GM12801 (cell line): ENCODE measurements around the gene SUGCT.

ENCODE experiments used
- TF ChIP-seq, protein P1 (sequence below): IDR thresholded peaks from one replicate; pipeline ENCODE4 v1.5.1; 2011; ENCODE audit warnings: control low read depth; ENCODE audit not compliant: insufficient read length; ENCODE audit errors: extremely low read depth

The SUGCT gene

DNA sequence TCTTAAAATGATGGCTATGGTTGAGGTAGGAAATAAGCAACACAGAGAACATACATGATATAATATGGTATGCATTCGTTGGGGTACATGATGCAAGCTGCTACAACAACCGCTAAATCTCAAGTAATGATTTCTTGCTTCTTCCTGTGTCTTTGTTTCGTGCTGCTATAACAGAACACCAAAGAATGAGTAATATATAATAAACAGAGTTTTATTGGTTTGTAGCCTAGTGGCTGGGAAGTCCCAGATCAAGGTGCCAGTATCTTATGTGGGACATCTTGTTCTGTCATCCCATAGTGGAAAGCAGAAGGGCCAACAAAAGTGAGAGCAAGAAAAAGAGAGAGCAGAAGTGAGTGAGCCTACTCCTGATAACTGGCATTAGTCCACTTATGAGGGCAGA, 689.7 kb downstream of the SUGCT start:
- TF ChIP-seq, protein P1, sequence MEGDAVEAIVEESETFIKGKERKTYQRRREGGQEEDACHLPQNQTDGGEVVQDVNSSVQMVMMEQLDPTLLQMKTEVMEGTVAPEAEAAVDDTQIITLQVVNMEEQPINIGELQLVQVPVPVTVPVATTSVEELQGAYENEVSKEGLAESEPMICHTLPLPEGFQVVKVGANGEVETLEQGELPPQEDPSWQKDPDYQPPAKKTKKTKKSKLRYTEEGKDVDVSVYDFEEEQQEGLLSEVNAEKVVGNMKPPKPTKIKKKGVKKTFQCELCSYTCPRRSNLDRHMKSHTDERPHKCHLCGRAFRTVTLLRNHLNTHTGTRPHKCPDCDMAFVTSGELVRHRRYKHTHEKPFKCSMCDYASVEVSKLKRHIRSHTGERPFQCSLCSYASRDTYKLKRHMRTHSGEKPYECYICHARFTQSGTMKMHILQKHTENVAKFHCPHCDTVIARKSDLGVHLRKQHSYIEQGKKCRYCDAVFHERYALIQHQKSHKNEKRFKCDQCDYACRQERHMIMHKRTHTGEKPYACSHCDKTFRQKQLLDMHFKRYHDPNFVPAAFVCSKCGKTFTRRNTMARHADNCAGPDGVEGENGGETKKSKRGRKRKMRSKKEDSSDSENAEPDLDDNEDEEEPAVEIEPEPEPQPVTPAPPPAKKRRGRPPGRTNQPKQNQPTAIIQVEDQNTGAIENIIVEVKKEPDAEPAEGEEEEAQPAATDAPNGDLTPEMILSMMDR, result no peak

DNA sequence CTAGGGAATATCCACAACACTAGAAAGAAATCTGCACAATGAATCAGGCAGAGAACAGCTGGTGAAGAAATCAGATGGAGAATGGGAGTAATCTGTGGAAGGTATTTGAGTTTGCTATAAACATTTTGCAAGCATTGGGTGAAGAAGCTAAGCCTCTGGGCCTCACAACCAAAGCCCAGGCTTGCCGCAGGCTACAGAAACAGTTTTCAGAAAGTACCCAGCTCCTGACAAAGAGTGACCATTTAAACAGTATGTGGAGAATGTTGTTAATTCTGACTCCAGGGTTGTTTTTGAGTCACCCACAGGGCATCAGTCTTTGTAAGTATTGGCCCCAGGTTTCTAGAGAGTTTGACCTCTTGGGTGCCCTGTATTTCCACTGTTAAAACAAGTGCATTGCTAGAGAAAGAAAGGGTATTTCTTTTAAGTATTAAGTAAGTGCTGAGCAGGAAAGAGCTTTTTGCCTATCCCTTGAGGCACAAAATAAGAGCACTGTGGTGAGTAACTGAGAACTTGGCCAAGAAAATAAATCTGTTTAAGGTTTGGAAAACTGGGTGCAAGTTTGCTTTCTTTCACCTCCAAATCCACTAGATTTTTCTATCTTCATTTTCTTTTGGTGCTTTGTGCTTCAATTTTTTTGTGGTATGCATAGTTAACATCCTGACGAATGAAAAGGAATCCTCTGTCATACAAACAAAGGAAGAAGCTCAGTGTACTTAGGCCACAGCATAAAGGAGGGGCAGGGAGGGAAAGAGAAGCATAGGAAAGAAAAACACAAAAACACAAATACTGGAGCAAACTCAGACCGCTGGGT, 691.8 kb downstream of the SUGCT start:
- TF ChIP-seq, protein P1, result no peak

DNA sequence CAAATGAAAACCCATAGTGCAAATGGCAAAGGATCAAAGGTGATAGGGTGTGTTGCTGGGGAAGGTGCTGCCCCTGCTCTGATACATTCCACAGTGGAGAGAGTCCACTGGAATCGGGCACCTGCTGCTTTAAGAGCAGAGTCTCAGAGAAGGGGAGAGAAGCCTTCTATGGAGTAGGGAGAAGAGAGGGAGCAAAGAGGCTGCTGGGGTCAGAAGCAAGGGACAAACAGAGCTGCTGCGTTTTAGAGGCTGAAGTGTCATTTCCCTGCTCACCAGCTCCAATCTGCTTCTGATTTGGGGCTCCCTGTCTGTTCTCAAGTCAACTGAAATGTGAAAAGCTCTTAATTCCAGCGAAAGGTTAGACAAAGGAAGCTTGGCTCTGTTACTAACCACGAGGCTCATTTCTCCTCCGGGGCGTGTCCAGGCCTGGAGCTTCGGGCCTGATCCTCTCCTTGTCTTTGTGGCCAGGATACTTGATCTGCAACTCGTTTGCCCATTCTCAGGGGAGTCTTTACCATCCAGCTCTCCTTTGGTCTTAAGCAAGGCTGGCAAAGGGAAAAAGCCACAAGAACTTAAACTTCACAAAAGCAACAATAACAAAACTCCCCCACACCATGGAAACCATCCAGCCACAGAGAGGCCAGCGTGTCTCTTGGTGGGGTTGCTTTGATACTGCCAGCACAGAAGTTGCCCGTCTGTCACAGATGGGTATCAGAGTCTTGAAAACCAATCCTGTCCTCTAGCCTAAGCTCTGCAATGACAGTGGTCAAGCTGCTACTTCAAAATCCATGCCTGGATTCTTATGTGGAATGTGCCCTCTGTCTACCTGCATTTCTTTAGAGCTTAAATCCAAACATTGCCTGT, 692.6 kb downstream of the SUGCT start:
- TF ChIP-seq, protein P1, result no peak

DNA sequence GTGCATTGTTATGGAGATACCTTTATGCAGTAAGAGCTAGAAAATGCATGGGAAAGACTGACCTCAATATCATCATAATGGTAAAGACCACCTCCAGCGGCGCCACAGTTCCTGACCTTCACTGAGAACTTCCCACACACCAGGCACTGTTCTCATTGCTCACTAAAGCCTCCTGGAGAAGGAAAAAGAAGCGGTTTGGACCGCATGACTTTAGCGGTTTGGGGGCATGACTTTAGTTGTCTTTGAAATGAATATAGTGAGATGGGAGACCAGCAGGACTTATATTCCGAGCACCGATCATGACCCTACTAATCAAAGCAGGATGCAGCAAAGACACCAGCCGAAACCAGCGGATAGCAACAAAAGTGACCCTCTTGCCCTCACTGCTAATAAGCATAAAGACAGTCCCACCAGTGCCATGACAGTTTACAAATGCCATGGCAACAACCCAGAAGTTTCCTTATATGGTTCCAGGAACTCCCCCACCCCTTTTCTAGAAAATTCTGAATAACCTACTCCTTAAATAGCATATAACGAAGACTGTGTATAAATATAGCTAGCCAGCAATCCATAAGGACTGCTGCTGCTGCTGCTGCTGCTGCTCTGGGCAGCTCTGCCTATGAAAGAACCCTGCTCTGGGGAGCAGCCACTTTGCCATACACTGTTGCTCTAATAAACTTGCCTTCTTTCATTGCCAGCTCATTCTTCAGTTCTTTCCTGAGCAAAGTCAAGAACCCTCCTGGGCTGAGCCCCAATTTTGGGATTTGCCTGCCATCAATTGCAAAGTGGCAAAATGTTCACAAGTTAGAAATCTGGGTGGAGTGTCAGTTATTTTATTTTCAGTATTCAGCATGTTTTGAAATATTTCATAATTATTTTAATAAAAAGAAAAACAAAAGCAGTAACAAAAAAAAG, 694.1 kb downstream of the SUGCT start:
- TF ChIP-seq, protein P1, result no peak

DNA sequence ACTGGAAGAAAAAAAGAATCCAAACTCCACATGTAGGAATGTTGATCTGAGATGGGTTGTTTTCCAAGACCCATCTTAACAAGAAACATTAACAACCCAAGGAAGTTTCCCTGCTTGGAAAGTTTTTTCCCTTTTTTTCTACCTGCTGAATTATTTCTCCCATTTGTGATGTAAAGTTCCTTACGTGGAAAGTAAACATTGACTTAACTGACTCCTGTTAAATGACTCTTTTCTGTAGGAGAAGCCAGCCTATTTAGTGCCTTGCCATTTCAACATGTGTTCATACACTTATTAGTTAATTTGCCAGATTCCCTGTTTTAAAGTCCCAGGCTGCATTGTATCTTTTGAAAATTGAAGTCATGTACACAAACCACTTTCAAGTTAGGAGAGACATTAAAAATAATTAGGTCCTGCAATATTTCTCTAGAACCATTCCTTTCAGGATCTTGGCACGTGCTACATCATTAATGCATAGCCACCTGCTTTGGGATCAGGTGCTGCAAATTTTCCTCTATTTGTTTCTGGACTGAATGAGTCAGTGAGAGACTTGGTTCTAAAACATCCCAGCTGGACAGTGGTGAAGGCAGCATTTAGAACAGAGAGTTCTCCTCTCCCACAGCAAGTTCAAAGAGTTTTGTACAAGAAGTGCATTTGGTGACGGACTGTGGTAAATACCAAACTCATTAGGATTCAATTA, 698.5 kb downstream of the SUGCT start:
- TF ChIP-seq, protein P1, result no peak

DNA sequence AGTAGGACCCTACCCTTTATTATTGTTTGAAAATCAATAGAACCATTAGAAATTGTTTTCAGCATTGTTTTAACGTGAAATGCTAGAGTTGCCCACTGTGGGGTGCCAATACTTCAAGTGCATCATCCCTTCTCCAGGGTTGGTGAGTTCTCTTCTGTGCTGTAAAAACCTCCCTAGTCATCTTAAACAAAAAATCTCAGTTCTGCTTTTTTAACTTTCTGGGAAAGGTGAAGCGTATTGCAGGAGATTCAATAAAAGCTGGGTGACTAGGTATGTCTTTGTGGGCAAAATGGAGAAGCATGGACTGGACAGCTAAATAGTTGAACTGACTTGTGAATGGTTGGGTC, 699.1 kb downstream of the SUGCT start:
- TF ChIP-seq, protein P1, result no peak

DNA sequence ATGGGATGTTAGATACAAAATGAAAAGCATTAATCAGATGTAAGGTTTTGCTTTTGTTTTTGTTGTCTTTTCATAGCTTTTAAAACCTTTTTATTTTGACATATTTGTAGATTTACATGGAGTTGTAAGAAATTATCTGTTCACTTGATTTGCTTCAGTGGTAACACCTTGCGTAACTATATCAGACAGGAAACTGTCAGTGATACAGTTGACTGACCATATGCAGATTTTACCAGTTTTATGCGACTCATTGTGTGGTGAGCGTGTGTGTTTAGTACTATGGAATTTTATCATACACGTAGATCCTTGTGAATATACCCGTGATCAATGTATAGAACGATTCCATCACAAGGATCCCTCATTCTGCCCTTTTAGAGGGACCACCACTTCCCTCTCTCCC, 701.4 kb downstream of the SUGCT start:
- TF ChIP-seq, protein P1, result no peak
